Adipocyte (in vitro differentiated cells): ENCODE data around the gene PCDHGA2.
A peak's percentile ranks its signal among the peaks of the same experiment; 100 is the strongest.

Experiments used
- DNase-seq: peaks from one replicate; pipeline ENCODE4 v3.0.0-alpha.2; 2015; ENCODE audit warnings: low read depth
- H3K27me3 ChIP-seq: replicated peaks from 2 replicates; pipeline ENCODE4 v1.7.0; 2013; ENCODE audit warnings: mild to moderate bottlenecking, low read length, moderate library complexity; ENCODE audit not compliant: control insufficient read depth, insufficient read depth
- H3K36me3 ChIP-seq: 2 replicates; pipeline ENCODE4 v1.7.0; 2013; ENCODE audit warnings: low read length, mild to moderate bottlenecking, moderate library complexity; ENCODE audit not compliant: control insufficient read depth, insufficient read depth, severe bottlenecking
- H3K4me1 ChIP-seq: 2 replicates; pipeline ENCODE4 v1.7.0; 2013; ENCODE audit warnings: mild to moderate bottlenecking, low read length, moderate library complexity; ENCODE audit not compliant: control insufficient read depth, insufficient read depth
- H3K4me3 ChIP-seq: 2 replicates; pipeline ENCODE4 v1.7.0; 2013; ENCODE audit warnings: mild to moderate bottlenecking, low read length, moderate library complexity
- H3K9ac ChIP-seq: 2 replicates; pipeline ENCODE4 v1.7.0; 2013; ENCODE audit warnings: mild to moderate bottlenecking, low read length, moderate library complexity
- H3K9me3 ChIP-seq: 2 replicates; pipeline ENCODE4 v1.7.0; 2013; ENCODE audit warnings: mild to moderate bottlenecking, low read length, moderate library complexity; ENCODE audit not compliant: control insufficient read depth

The PCDHGA2 gene

DNA sequence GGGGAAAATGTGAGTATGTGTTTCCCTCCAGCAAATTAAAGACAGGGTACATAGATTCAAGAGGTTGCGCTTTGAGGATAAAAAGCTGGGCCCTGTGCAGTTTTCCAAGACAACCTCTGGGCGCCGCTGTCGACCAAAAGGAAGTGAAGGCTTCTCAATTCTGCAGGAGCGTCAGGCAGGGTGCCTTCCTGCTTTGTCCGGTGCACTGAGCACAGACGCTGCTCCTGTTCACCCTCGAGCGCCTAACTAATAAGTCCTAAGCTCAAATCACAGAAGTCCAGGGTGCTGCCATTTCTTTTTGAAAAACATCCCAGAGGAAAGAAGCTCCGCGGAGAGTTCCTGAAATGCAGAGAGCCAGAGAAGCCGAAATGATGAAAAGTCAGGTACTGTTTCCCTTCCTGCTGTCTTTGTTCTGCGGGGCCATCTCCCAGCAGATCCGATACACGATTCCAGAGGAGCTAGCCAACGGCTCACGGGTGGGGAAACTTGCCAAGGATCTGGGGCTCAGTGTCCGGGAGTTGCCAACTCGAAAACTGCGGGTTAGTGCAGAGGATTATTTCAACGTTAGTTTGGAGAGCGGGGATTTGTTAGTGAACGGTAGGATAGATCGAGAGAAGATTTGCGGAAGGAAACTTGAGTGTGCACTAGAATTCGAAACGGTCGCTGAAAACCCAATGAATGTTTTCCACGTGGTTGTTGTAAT lies 11.5 kb downstream of the PCDHGA2 start, which contains the start of gene PCDHGB1:
Gene PCDHGB1 (plus strand): TSS at position 183 of the 703 bp plus-strand sequence. CDS start 162 bp downstream, at position 345.
- peak within 1 kb of the TSS; percentile 77 for H3K4me3 ChIP-seq
- no peak within 1 kb of the TSS for H3K9ac ChIP-seq
- DNase-seq = peak; percentile 65
- no peaks in the 10 kb centered on the region for H3K4me1 ChIP-seq
- peaks cover 29% of the 10 kb centered on the region for H3K9me3 ChIP-seq
- peaks cover 4% of the 10 kb centered on the region for H3K27me3 ChIP-seq
- no peaks in the 10 kb centered on the region for H3K36me3 ChIP-seq

DNA sequence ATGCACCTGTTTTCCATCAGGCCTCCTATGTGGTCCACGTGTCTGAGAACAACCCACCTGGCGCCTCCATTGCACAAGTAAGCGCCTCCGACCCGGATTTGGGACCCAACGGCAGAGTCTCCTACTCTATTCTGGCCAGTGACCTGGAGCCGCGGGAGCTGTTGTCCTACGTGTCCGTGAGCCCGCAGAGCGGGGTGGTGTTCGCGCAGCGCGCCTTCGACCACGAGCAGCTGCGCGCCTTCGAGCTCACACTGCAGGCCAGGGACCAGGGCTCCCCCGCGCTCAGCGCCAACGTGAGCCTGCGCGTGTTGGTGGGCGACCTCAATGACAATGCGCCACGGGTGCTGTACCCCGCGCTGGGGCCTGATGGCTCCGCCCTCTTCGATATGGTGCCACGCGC lies 13.0 kb downstream of the PCDHGA2 start:
- H3K4me1 ChIP-seq = no peaks in the 10 kb centered on the region
- DNase-seq = no peak
- H3K36me3 ChIP-seq = no peaks in the 10 kb centered on the region
- no peak overlapping the region for H3K9ac ChIP-seq
- H3K9me3 ChIP-seq = peaks cover 37% of the 10 kb centered on the region
- H3K27me3 ChIP-seq = peaks cover 4% of the 10 kb centered on the region
- H3K4me3 ChIP-seq = no peak overlapping the region

DNA sequence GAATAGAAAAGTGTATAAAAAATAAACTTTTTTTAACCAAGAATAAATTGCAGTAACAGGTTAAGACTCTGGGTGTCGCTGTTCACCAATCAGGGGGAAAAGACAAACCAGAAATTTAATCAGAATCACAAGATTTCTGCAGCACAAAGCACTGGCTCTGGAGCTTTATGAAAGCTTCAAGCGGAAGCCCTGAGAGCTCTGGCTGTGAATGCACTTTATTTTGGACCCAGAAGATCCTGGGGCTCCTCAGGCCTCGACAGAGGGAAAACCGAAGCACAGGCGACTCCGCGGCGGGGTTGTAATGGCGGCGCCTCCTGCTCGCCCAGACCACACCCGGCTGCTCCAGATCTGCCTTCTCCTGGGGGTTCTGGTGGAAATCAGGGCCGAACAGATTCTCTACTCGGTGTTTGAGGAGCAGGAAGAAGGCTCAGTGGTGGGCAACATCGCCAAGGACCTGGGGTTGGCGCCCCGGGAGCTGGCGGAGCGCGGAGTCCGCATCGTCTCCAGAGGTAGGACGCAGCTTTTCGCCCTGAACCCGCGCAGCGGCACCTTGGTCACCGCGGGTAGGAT lies 16.4 kb downstream of the PCDHGA2 start, which contains the start of gene PCDHGA4:
Gene PCDHGA4 (plus strand): TSS at position 122 of the 570 bp plus-strand sequence. CDS start 87 bp downstream, at position 209.
- Histone ChIP-seq H3K4me1 (no peaks in the 10 kb centered on the region), H3K4me3 (peak within 1 kb of the TSS; percentile 79), H3K9me3 (peaks cover 63% of the 10 kb centered on the region), H3K36me3 (no peaks in the 10 kb centered on the region), H3K9ac (peak within 1 kb of the TSS; percentile 80), H3K27me3 (peaks cover 4% of the 10 kb centered on the region)
- DNase-seq = peak; percentile 20

GRCh38 chr5:141355641-141356040 lies 17.1 kb downstream of the PCDHGA2 start:
- no peak for DNase-seq
- Histone ChIP-seq H3K9me3 (peaks cover 63% of the 10 kb centered on the region), H3K4me1 (no peaks in the 10 kb centered on the region), H3K36me3 (no peaks in the 10 kb centered on the region), H3K9ac (no peak overlapping the region), H3K27me3 (peaks cover 4% of the 10 kb centered on the region), H3K4me3 (peak overlapping the region; percentile 79)

- H3K4me3 ChIP-seq = peak overlapping the region; percentile 79
- H3K27me3 ChIP-seq = peaks cover 4% of the 10 kb centered on the region
- no peak for DNase-seq
- H3K4me1 ChIP-seq = no peaks in the 10 kb centered on the region
- H3K9ac ChIP-seq = no peak overlapping the region
- peaks cover 63% of the 10 kb centered on the region for H3K9me3 ChIP-seq
- H3K36me3 ChIP-seq = no peaks in the 10 kb centered on the region
Measured at GRCh38 chr5:141356133-141356532, 17.6 kb downstream of the PCDHGA2 start.

DNA sequence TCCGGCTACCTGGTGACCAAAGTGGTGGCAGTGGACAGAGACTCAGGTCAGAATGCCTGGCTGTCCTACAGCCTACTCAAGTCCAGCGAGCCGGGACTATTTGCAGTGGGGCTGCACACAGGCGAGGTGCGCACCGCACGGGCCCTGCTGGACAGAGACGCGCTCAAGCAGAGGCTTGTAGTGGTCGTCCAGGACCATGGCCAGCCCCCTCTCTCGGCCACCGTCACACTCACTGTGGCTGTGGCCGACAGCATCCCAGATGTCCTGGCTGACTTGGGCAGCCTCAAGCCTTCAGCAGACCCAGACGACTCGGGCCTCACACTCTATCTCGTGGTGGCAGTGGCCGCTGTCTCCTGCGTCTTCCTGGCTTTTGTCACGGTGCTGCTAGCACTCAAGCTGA lies 18.4 kb downstream of the PCDHGA2 start:
- no peak for DNase-seq
- H3K9me3 ChIP-seq = peaks cover 66% of the 10 kb centered on the region

DNA sequence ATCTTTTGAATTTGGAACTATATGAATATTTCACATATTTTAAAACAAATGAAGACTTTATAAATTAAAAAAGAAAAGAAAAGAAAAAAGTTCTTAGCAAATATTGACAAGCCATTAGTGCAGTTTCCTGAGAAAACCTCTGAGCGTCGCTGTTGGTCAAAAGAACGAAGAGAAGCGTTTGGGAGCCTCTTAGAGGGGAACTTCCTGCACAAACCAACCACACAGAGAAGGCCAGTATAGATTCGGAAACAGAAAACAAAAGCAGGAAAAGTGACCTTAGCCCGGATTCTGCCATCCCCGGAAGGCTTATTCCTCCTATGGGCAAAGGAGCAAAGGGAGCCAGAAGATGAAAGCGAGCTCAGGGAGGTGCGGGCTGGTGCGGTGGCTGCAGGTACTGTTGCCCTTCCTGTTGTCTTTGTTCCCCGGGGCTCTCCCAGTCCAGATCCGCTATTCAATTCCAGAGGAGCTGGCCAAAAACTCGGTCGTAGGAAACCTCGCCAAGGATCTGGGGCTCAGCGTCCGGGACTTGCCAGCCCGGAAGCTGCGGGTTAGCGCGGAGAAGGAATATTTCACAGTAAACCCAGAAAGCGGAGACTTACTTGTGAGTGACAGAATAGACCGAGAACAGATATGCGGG lies 21.3 kb downstream of the PCDHGA2 start, which contains the start of gene PCDHGB2:
Gene PCDHGB2 (plus strand): TSS at position 205 of the 637 bp plus-strand sequence. CDS start 142 bp downstream, at position 347.
- peak within 1 kb of the TSS; percentile 54 for H3K9ac ChIP-seq
- H3K4me3 ChIP-seq = peak within 1 kb of the TSS; percentile 78
- H3K27me3 ChIP-seq = peaks cover 6% of the 10 kb centered on the region
- H3K9me3 ChIP-seq = peaks cover 89% of the 10 kb centered on the region
- DNase-seq = peak; percentile 37
- H3K36me3 ChIP-seq = no peaks in the 10 kb centered on the region
- no peaks in the 10 kb centered on the region for H3K4me1 ChIP-seq

More for the DNA sequence above, 18.4 kb downstream of the PCDHGA2 start:
- H3K9ac ChIP-seq = no peak overlapping the region
- peak overlapping the region; percentile 58 for H3K4me3 ChIP-seq
- no peaks in the 10 kb centered on the region for H3K4me1 ChIP-seq
- peaks cover 4% of the 10 kb centered on the region for H3K27me3 ChIP-seq
- H3K36me3 ChIP-seq = no peaks in the 10 kb centered on the region

DNA sequence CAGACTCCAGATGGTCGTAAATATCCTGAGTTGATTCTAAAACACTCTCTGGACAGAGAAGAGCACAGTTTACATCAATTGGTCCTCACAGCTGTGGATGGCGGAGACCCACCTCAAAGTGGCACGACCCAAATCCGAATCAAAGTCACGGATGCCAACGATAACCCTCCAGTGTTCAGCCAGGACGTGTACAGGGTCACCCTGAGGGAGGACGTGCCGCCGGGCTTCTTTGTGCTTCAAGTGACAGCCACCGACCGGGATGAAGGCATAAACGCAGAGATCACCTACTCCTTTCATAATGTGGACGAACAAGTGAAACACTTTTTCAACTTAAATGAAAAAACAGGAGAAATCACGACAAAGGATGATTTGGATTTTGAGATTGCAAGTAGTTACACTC lies 22.1 kb downstream of the PCDHGA2 start:
- H3K27me3 ChIP-seq = peaks cover 8% of the 10 kb centered on the region
- H3K4me1 ChIP-seq = no peaks in the 10 kb centered on the region
- H3K4me3 ChIP-seq = peak overlapping the region; percentile 78
- no peak for DNase-seq
- H3K9ac ChIP-seq = no peak overlapping the region
- H3K36me3 ChIP-seq = no peaks in the 10 kb centered on the region
- peaks cover 92% of the 10 kb centered on the region for H3K9me3 ChIP-seq

DNA sequence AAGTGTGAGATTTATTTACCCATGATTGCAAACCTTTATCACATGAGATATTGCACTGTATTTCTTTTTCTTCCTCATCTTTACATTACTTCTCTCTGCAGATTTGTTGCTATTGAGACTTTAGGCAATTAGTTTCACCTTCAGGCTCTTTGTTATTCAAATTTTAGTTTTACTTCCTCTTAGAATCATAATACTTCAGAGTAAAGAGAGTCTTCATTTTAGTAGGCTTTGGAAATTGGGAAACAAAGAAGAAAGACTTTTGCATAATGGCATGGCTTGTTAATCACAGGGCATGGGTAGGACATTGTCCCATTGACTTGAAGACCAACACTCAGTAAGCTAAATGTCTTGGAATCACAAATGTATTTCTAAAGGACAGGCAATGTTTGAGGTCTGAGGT lies 24.2 kb downstream of the PCDHGA2 start:
- Histone ChIP-seq H3K27me3 (peaks cover 16% of the 10 kb centered on the region), H3K36me3 (no peaks in the 10 kb centered on the region), H3K4me3 (no peak overlapping the region), H3K4me1 (no peaks in the 10 kb centered on the region), H3K9me3 (peaks cover 87% of the 10 kb centered on the region), H3K9ac (no peak overlapping the region)
- no peak for DNase-seq

GRCh38 chr5:141363952-141364660 lies 25.5 kb downstream of the PCDHGA2 start, which contains the start of gene PCDHGA5:
PCDHGA5 (plus strand) TSS chr5:141364162; CDS start chr5:141364331, 169 bp downstream.
- peaks cover 76% of the 10 kb centered on the region for H3K9me3 ChIP-seq
- DNase-seq = peak; percentile 5
- no peaks in the 10 kb centered on the region for H3K36me3 ChIP-seq
- no peaks in the 10 kb centered on the region for H3K4me1 ChIP-seq
- no peak within 1 kb of the TSS for H3K9ac ChIP-seq
- peaks cover 16% of the 10 kb centered on the region for H3K27me3 ChIP-seq
- H3K4me3 ChIP-seq = peak within 1 kb of the TSS; percentile 68
